H9 (cell line): Measurements from ENCODE around the gene CDC45. TPM values are rescaled to one million over a fixed set of nuclear protein-coding genes. Genes with fewer than 3 reads are reported as not detected.

Experiments
- DNase-seq: peaks from one replicate; pipeline ENCODE4 v3.0.0-alpha.2; 2017
- H2AFZ ChIP-seq: one replicate; pipeline ENCODE4 v1.6.1; 2013; ENCODE audit warnings: mild to moderate bottlenecking, low read length, control low read depth, moderate library complexity
- H2AK5ac ChIP-seq: 2 replicates; pipeline ENCODE4 v1.6.1; 2013; ENCODE audit warnings: low read length, control low read depth, mixed read lengths; ENCODE audit not compliant: insufficient read length
- H2BK120ac ChIP-seq: one replicate; pipeline ENCODE4 v1.6.1; 2013; ENCODE audit warnings: low read depth, mild to moderate bottlenecking, low read length, control low read depth, inconsistent platforms; ENCODE audit not compliant: poor library complexity, severe bottlenecking
- H2BK12ac ChIP-seq: 2 replicates; pipeline ENCODE4 v1.6.1; 2013; ENCODE audit warnings: low read length, control low read depth, mixed read lengths, low read depth; ENCODE audit not compliant: insufficient read length
- H2BK15ac ChIP-seq: 2 replicates; pipeline ENCODE4 v1.6.1; 2013; ENCODE audit warnings: low read depth, low read length, control low read depth
- H2BK20ac ChIP-seq: one replicate; pipeline ENCODE4 v1.6.1; 2013; ENCODE audit warnings: low read depth, mild to moderate bottlenecking, low read length, control low read depth, inconsistent platforms; ENCODE audit not compliant: poor library complexity, severe bottlenecking
- H2BK5ac ChIP-seq: 2 replicates; pipeline ENCODE4 v1.6.1; 2013; ENCODE audit warnings: low read length, control low read depth, mixed read lengths; ENCODE audit not compliant: insufficient read length
- H3K14ac ChIP-seq: 2 replicates; pipeline ENCODE4 v1.6.1; 2013; ENCODE audit warnings: low read length, control low read depth; ENCODE audit not compliant: insufficient read depth
- H3K18ac ChIP-seq: 2 replicates; pipeline ENCODE4 v1.6.1; 2013; ENCODE audit warnings: low read depth, mild to moderate bottlenecking, mixed read lengths, low read length, control low read depth; ENCODE audit not compliant: insufficient read length
- H3K23ac ChIP-seq: 2 replicates; pipeline ENCODE4 v1.6.1; 2013; ENCODE audit warnings: low read length, control low read depth, mixed read lengths, low read depth; ENCODE audit not compliant: insufficient read length
- H3K23me2 ChIP-seq: 2 replicates; pipeline ENCODE4 v1.6.1; 2013; ENCODE audit warnings: low read depth, mild to moderate bottlenecking, mixed read lengths, low read length, control low read depth; ENCODE audit not compliant: insufficient read length, poor library complexity, severe bottlenecking
- H3K27ac ChIP-seq: 2 replicates; pipeline ENCODE4 v1.5.1; 2013; ENCODE audit warnings: low read length, control low read depth, mixed read lengths, low read depth; ENCODE audit not compliant: insufficient read length
- H3K27me3 ChIP-seq: 2 replicates; pipeline ENCODE4 v1.6.1; 2013; ENCODE audit warnings: low read length, control low read depth, inconsistent platforms; ENCODE audit not compliant: insufficient read depth
- H3K4ac ChIP-seq: 2 replicates; pipeline ENCODE4 v1.6.1; 2013; ENCODE audit warnings: low read depth, mild to moderate bottlenecking, control low read depth, inconsistent platforms, low read length, moderate library complexity
- H3K4me1 ChIP-seq: 2 replicates; pipeline ENCODE4 v1.6.1; 2013; ENCODE audit warnings: low read length, control low read depth, inconsistent platforms; ENCODE audit not compliant: insufficient read depth
- H3K4me2 ChIP-seq: 2 replicates; pipeline ENCODE4 v1.6.1; 2013; ENCODE audit warnings: low read length, control low read depth, mixed read lengths; ENCODE audit not compliant: insufficient read length, insufficient read depth
- H3K56ac ChIP-seq: 2 replicates; pipeline ENCODE4 v1.6.1; 2013; ENCODE audit warnings: low read depth, mild to moderate bottlenecking, mixed read lengths, low read length, control low read depth; ENCODE audit not compliant: insufficient read length
- H3K79me1 ChIP-seq: 2 replicates; pipeline ENCODE4 v1.6.1; 2013; ENCODE audit warnings: low read depth, mild to moderate bottlenecking, moderate library complexity, low read length, control low read depth, inconsistent platforms; ENCODE audit not compliant: insufficient read depth, poor library complexity, severe bottlenecking
- H3K79me2 ChIP-seq: 2 replicates; pipeline ENCODE4 v1.6.1; 2013; ENCODE audit warnings: low read length, control low read depth, inconsistent platforms; ENCODE audit not compliant: insufficient read depth
- H3K9ac ChIP-seq: 2 replicates; pipeline ENCODE4 v1.6.1; 2013; ENCODE audit warnings: low read length, control low read depth, mixed read lengths; ENCODE audit not compliant: insufficient read length; ENCODE audit errors: extremely low read depth
- H3K9me3 ChIP-seq: one replicate; pipeline ENCODE4 v1.6.1; 2013; ENCODE audit warnings: low read depth, low read length, inconsistent platforms; ENCODE audit not compliant: control insufficient read depth
- H3T11ph ChIP-seq: one replicate; pipeline ENCODE4 v1.6.1; 2013; ENCODE audit warnings: mild to moderate bottlenecking, low read length, control low read depth, inconsistent platforms
- H4K20me1 ChIP-seq: one replicate; pipeline ENCODE4 v1.6.1; 2013; ENCODE audit not compliant: control insufficient read depth, insufficient read length, insufficient read depth
- H4K5ac ChIP-seq: 2 replicates; pipeline ENCODE4 v1.6.1; 2013; ENCODE audit warnings: low read depth, mild to moderate bottlenecking, mixed read lengths, low read length, control low read depth; ENCODE audit not compliant: insufficient read length
- H4K8ac ChIP-seq: replicated peaks from 2 replicates; pipeline ENCODE4 v1.6.1; 2013; ENCODE audit warnings: low read length, control low read depth, mixed read lengths, low read depth; ENCODE audit not compliant: insufficient read length
- H4K91ac ChIP-seq: 2 replicates; pipeline ENCODE4 v1.6.1; 2013; ENCODE audit warnings: low read depth, mild to moderate bottlenecking, moderate library complexity, mixed read lengths, low read length, control low read depth; ENCODE audit not compliant: insufficient read length
- H3K27ac Mint-ChIP-seq, 3 experiments: 2 replicates in 2 of 3; 3 replicates in 1 of 3; pipeline ENCODE4 v1.8.0; 2020 to 2021; ENCODE audit warnings: mixed read lengths in 3 of 3, mild to moderate bottlenecking in 1 of 3, moderate library complexity in 1 of 3
- H3K27me3 Mint-ChIP-seq: 2 replicates; pipeline ENCODE4 v1.8.0; 2021; ENCODE audit warnings: low read depth, mild to moderate bottlenecking, moderate library complexity, mixed read lengths
- H3K36me3 Mint-ChIP-seq, 3 experiments: 2 replicates in 2 of 3; 3 replicates in 1 of 3; pipeline ENCODE4 v1.8.0; 2020 to 2021; ENCODE audit warnings: low read depth in 3 of 3, mixed read lengths in 3 of 3; ENCODE audit not compliant: insufficient read depth in 1 of 3
- H3K4me1 Mint-ChIP-seq, 2 experiments: 2 replicates each; pipeline ENCODE4 v1.8.0; 2020; ENCODE audit warnings: mixed read lengths in 2 of 2
- H3K4me3 Mint-ChIP-seq, 2 experiments: 2 replicates in 1 of 2; 3 replicates in 1 of 2; pipeline ENCODE4 v1.8.0; 2020 to 2021; ENCODE audit warnings: mild to moderate bottlenecking in 2 of 2, mixed read lengths in 2 of 2, moderate library complexity in 1 of 2
- H3K9me3 Mint-ChIP-seq, 2 experiments: 2 replicates in 1 of 2; 3 replicates in 1 of 2; pipeline ENCODE4 v1.8.0; 2020; ENCODE audit warnings: mild to moderate bottlenecking in 2 of 2, mixed read lengths in 2 of 2, moderate library complexity in 1 of 2
- WGBS: extraction: QIAGEN DNeasy Blood & Tissue Kit; methylation state at CpG from one replicate; pipeline ENCODE4 v1.1.7; 2013; ENCODE audit warnings: missing lambda C conversion rate, low lambda C conversion rate, mixed read lengths; ENCODE audit not compliant: insufficient read length; ENCODE audit errors: extremely low coverage; 5-methylcytosine and 5-hydroxymethylcytosine counted together
- total RNA-seq: library from RNA; stranded (reverse); gene quantifications from 2 replicates; pipeline ENCODE4 v1.2.1, GENCODE V29; 2021
- TF ChIP-seq, protein P1 (sequence below): fragments of 200-600 bp; sonication (generic); conservative IDR thresholded peaks from 3 replicates; pipeline ENCODE4 v1.8.0; 2021; ENCODE audit warnings: antibody characterized with exemption, mild to moderate bottlenecking

The CDC45 gene
- total RNA-seq, 1 experiment from 2014 or later = 35.7 TPM

GRCh38 chr22:19488884-19489843 is 9.4 kb downstream of the CDC45 start:
- Histone ChIP-seq H2AFZ (no peak overlapping the region), H3K56ac (no peak overlapping the region), H2BK120ac (no peak overlapping the region), H3T11ph (no peak overlapping the region), H3K79me2 (no peaks in the 10 kb centered on the region), H4K91ac (no peak overlapping the region), H2BK20ac (no peak overlapping the region), H2AK5ac (no peak overlapping the region), H3K9me3 (no peaks in the 10 kb centered on the region), H3K79me1 (no peaks in the 10 kb centered on the region), H2BK15ac (no peak overlapping the region), H3K4ac (no peak overlapping the region), H3K4me2 (no peak overlapping the region), H3K4me1 (no peaks in the 10 kb centered on the region), H2BK12ac (no peak overlapping the region), H3K14ac (no peak overlapping the region), H2BK5ac (no peak overlapping the region), H3K27me3 (no peaks in the 10 kb centered on the region), H4K20me1 (no peaks in the 10 kb centered on the region), H3K18ac (no peak overlapping the region), H3K23me2 (no peaks in the 10 kb centered on the region), H3K27ac (no peak overlapping the region), H3K9ac (no peak overlapping the region), H3K23ac (no peak overlapping the region), H4K8ac (no peak overlapping the region), H4K5ac (no peak overlapping the region)
- no peaks in the 10 kb centered on the region for H3K9me3 Mint-ChIP-seq
- TF ChIP-seq, protein P1, sequence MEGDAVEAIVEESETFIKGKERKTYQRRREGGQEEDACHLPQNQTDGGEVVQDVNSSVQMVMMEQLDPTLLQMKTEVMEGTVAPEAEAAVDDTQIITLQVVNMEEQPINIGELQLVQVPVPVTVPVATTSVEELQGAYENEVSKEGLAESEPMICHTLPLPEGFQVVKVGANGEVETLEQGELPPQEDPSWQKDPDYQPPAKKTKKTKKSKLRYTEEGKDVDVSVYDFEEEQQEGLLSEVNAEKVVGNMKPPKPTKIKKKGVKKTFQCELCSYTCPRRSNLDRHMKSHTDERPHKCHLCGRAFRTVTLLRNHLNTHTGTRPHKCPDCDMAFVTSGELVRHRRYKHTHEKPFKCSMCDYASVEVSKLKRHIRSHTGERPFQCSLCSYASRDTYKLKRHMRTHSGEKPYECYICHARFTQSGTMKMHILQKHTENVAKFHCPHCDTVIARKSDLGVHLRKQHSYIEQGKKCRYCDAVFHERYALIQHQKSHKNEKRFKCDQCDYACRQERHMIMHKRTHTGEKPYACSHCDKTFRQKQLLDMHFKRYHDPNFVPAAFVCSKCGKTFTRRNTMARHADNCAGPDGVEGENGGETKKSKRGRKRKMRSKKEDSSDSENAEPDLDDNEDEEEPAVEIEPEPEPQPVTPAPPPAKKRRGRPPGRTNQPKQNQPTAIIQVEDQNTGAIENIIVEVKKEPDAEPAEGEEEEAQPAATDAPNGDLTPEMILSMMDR = no peak
- no peak overlapping the region for H3K27ac Mint-ChIP-seq
- H3K4me1 Mint-ChIP-seq = no peaks in the 10 kb centered on the region
- no peak overlapping the region for H3K4me3 Mint-ChIP-seq
- no peak for DNase-seq
- no peaks in the 10 kb centered on the region for H3K27me3 Mint-ChIP-seq
- WGBS = no CpG with 5 or more reads among the region's 7 CpGs
- H3K36me3 Mint-ChIP-seq = peaks cover 19 to 76% (median 67%) of the 10 kb centered on the region in 3 experiments; a peak in 6 of 7 replicates
